ENCODE measurements around the gene FAM89B.

DNA sequence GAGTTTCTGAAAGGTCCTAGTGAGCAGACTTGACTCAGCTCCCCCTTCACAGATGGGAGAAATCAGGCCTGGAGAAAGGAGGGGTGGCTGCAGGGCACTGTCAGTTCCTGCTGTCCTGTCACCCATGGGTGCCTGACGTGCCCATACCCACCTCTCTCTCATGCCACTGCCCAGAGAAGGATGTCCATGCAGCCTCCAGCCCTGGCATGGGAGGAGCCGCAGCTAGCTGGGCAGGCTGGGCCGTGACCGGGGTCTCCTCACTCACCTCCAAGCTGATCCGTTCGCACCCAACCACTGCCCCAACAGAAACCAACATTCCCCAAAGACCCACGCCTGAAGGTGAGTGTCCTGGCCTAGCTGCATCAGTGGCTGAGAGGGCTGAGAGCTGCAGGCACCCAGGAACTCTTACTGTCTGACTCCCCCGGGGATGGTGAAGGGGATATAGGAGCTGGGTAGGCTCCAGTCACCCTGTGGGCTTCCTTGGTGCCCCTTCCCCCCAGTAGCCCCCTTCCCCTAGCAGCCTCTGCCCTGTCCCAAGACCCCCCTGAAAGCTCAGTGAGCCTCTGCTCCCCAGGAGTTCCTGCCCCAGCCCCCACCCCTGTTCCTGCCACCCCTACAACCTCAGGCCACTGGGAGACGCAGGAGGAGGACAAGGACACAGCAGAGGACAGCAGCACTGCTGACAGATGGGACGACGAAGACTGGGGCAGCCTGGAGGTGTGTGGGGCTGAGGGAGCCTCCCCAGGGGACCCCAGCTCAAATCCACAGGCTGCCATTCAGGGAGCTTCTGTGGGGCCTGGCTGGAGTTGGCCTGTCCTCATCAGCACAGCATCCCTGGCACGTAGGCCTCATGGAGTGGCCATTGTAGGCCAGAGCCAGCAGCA, 35.7 kb upstream of the FAM89B start:
- TF ChIP-seq POLR2A (IDR thresholded peaks at IDR 0.05; ENCODE audit: extremely low read depth, insufficient read length), result peak; percentile 2
- TF ChIP-seq, protein P1, sequence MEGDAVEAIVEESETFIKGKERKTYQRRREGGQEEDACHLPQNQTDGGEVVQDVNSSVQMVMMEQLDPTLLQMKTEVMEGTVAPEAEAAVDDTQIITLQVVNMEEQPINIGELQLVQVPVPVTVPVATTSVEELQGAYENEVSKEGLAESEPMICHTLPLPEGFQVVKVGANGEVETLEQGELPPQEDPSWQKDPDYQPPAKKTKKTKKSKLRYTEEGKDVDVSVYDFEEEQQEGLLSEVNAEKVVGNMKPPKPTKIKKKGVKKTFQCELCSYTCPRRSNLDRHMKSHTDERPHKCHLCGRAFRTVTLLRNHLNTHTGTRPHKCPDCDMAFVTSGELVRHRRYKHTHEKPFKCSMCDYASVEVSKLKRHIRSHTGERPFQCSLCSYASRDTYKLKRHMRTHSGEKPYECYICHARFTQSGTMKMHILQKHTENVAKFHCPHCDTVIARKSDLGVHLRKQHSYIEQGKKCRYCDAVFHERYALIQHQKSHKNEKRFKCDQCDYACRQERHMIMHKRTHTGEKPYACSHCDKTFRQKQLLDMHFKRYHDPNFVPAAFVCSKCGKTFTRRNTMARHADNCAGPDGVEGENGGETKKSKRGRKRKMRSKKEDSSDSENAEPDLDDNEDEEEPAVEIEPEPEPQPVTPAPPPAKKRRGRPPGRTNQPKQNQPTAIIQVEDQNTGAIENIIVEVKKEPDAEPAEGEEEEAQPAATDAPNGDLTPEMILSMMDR (IDR thresholded peaks at IDR 0.05; ENCODE audit: low read depth, low read length), result no peak
- no peak for TF ChIP-seq MYC (IDR thresholded peaks at IDR 0.05; ENCODE audit: low read depth, low read length)

Data from NB4 (cell line).